Activated T-helper 9 cell treated with anti-CD3 and anti-CD28 coated beads, Interleukin-2, amount 50 U/mL, for 16 hours (primary cell): ENCODE measurements around the gene RPS28.
"Not testable (repeated sequence)": the region's sequence is repeated elsewhere in the genome, so short reads cannot be mapped to it uniquely, and the experiment has no call there.

ENCODE experiments used
- DNase-seq: peaks from one replicate; pipeline ENCODE4 v3.0.0-alpha.2; 2020; ENCODE audit warnings: low read depth

RPS28 gene

GRCh38 chr19:8321067-8321985 is at the start of gene RPS28, which contains the start of gene NDUFA7:
TSS of gene RPS28 (plus strand) at chr19:8321496. CDS start at chr19:8321531, 35 bp downstream.
TSS of gene NDUFA7 (minus strand) at chr19:8321375. CDS start at chr19:8321358, 17 bp downstream.
- DNase-seq, result peak; percentile 95

GRCh38 chr19:8276508-8276907 is 44.8 kb upstream of the RPS28 start:
- not testable (repeated sequence) for DNase-seq

- DNase-seq, result not testable (repeated sequence)
Measured at GRCh38 chr19:8291337-8291736, 30.0 kb upstream of the RPS28 start.

GRCh38 chr19:8302357-8302691 is 19.0 kb upstream of the RPS28 start:
- no peak for DNase-seq

GRCh38 chr19:8302734-8303133 is 18.6 kb upstream of the RPS28 start:
- no peak for DNase-seq

- DNase-seq, result no peak
Measured at GRCh38 chr19:8304841-8305621, 16.3 kb upstream of the RPS28 start.

GRCh38 chr19:8305798-8306197 is 15.5 kb upstream of the RPS28 start:
- no peak for DNase-seq

- no peak for DNase-seq
Measured at GRCh38 chr19:8306235-8307054, 14.9 kb upstream of the RPS28 start.

- DNase-seq, result no peak
Measured at GRCh38 chr19:8307400-8307964, 13.8 kb upstream of the RPS28 start.

- DNase-seq, result peak; percentile 78
Measured at GRCh38 chr19:8307965-8308866, 13.1 kb upstream of the RPS28 start, which contains the start of gene CD320. TSS of gene CD320 (minus strand) at chr19:8308358. CDS start at chr19:8308290, 68 bp downstream.

- no peak for DNase-seq
Measured at GRCh38 chr19:8308891-8309291, 12.4 kb upstream of the RPS28 start.

- DNase-seq, result no peak
Measured at GRCh38 chr19:8310342-8311055, 10.8 kb upstream of the RPS28 start.

GRCh38 chr19:8311461-8312260 is 9.6 kb upstream of the RPS28 start:
- DNase-seq, result no peak

- DNase-seq, result not testable (repeated sequence)
Measured at GRCh38 chr19:8314981-8315640, 6.2 kb upstream of the RPS28 start.

- DNase-seq, result no peak
Measured at GRCh38 chr19:8316351-8317125, 4.8 kb upstream of the RPS28 start.

- DNase-seq, result not testable (repeated sequence)
Measured at GRCh38 chr19:8318835-8319234, 2.5 kb upstream of the RPS28 start.

GRCh38 chr19:8319807-8320520 is 1.3 kb upstream of the RPS28 start:
- DNase-seq, result no peak
